ENCODE measurements around the gene PRKAR1B.

DNA sequence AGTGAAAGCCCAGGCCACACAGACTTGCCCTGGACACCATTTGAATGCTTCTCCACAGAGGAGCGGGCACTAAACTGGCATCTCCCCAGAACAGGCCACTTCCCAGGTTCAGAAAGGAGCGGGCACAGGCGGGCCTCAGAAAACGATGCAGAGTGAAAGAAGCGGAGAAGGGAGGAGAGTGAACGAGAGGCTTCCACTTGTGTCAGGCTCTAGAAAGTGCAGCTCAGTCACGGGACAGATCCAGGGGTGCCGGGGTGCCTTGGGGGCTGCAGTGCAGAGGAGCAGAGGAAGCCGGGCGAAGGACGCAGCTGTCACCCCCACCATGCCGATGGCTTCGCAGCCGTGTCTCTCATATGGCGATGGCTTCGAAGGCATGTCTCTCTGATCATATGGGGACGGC lies 26.1 kb upstream of the PRKAR1B start:
- no peak for TF ChIP-seq CTCF (conservative IDR thresholded peaks at IDR 0.05)
- no peak for TF ChIP-seq ZFX (IDR thresholded peaks at IDR 0.05)

All from C4-2B (cell line).